Spinal cord (tissue), 10 donors: ENCODE measurements around the gene DMXL1. TPM values are rescaled to one million over a fixed set of nuclear protein-coding genes. Genes with fewer than 3 reads are reported as not detected.

ENCODE experiments used
- DNase-seq, 6 donors: peaks; one replicate each; pipeline versions ENCODE4 v3.0.0 to v3.0.0-alpha.2; 2013 to 2015; ENCODE audit warnings: low spot score in 6 of 6, low read depth in 4 of 6
- H3K27ac ChIP-seq: one replicate; pipeline ENCODE4 v1.5.1; 2013; ENCODE audit warnings: low read depth, low read length, control low read depth
- H3K27me3 ChIP-seq: one replicate; pipeline ENCODE4 v1.6.1; 2013; ENCODE audit warnings: low read length; ENCODE audit not compliant: control insufficient read depth, insufficient read depth
- H3K36me3 ChIP-seq: one replicate; pipeline ENCODE4 v1.6.1; 2013; ENCODE audit warnings: low read length; ENCODE audit not compliant: control insufficient read depth, insufficient read depth
- H3K4me1 ChIP-seq: one replicate; pipeline ENCODE4 v1.6.1; 2013; ENCODE audit warnings: low read length; ENCODE audit not compliant: control insufficient read depth, insufficient read depth
- H3K4me3 ChIP-seq: one replicate; pipeline ENCODE4 v1.5.1; 2013; ENCODE audit warnings: low read depth, low read length, control low read depth
- H3K9me3 ChIP-seq: one replicate; pipeline ENCODE4 v1.6.1; 2013; ENCODE audit warnings: low read length; ENCODE audit not compliant: control insufficient read depth, insufficient read depth
- whole genome bisulfite sequencing: methylation state at CpG from one replicate; pipeline ENCODE4 v1.1.5; 2013; ENCODE audit warnings: missing lambda C conversion rate; ENCODE audit not compliant: insufficient coverage; 5-methylcytosine and 5-hydroxymethylcytosine counted together
- polyA plus RNA-seq, 2 donors: library from polyadenylated mRNA; unstranded; fragments of 120-200 nt; gene quantifications; one replicate each; pipeline ENCODE4 v1.2.1, GENCODE V29; 2013; ENCODE audit not compliant: insufficient read length in 2 of 2
- total RNA-seq, 2 donors: library from RNA; depleted of rRNA in 1 of 2; stranded (reverse); fragments of 120-200 nt in 1 of 2; fragments of >200 nt in 1 of 2; gene quantifications; one replicate each; pipeline versions ENCODE4 v1.2.3 to v1.2.4, GENCODE V29; 2013 to 2014
- donor health status: healthy.

DMXL1 gene
- total and polyA plus RNA-seq, 4 donors: 34.2 to 136 (median 48.4) TPM

GRCh38 chr5:119153629-119154028 is 82.7 kb downstream of the DMXL1 start:
- H3K27me3 ChIP-seq: no peaks in the 10 kb centered on the region
- no peaks in the 10 kb centered on the region for H3K9me3 ChIP-seq
- no peak overlapping the region for H3K4me3 ChIP-seq
- peaks cover 12% of the 10 kb centered on the region for H3K36me3 ChIP-seq
- 100% methylated on average over 1 of the region's 4 CpGs for WGBS
- DNase-seq: no peak
- H3K4me1 ChIP-seq: no peaks in the 10 kb centered on the region
- no peak overlapping the region for H3K27ac ChIP-seq

DNA sequence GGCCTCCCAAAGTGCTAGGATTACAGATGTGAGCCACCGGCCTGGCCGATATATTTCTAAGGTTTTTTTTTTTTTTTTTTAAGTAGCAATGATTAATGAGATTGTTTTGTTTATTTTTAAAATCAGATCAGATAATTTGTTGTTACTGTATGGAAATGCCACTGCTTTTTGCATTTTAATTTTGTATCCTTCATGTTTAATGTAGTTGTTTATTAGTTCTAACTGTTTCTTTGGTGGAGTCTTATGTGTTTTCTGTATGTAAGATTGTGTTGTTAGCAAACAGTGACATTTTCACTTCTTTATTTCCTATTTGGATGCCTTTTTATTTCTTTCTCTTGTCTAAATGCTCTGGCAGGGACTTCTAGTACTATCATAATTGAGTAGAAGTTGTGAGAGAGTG is 87.3 kb downstream of the DMXL1 start:
- no CpG with 5 or more reads among the region's 2 CpGs for WGBS
- DNase-seq: no peak
- H3K4me1 ChIP-seq: no peaks in the 10 kb centered on the region

DNA sequence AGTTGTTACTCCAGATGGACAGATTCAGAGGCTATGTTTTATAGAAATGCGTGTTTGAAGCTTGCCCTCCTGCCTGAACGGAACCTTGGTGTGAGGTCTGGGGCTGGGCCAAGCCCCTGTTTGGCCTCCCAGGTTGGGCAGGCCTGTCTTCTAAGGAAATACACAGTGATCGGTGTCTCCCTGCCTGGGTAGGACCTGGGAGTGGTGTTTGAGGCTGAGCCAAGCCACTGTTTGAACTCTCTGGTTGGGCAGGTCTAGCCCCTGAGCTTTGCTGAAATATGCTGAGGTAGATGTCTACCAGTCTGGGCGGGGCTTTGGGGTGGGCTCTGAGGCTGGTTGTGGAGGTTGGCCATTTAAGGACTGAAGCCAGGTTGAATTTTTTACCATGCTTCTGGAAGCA is 90.5 kb downstream of the DMXL1 start:
- DNase-seq: no peak

More for the DNA sequence above, 87.3 kb downstream of the DMXL1 start:
- H3K27ac ChIP-seq: no peak overlapping the region
- no peaks in the 10 kb centered on the region for H3K9me3 ChIP-seq
- H3K4me3 ChIP-seq: no peak overlapping the region
- peaks cover 9% of the 10 kb centered on the region for H3K36me3 ChIP-seq
- H3K27me3 ChIP-seq: no peaks in the 10 kb centered on the region

DNA sequence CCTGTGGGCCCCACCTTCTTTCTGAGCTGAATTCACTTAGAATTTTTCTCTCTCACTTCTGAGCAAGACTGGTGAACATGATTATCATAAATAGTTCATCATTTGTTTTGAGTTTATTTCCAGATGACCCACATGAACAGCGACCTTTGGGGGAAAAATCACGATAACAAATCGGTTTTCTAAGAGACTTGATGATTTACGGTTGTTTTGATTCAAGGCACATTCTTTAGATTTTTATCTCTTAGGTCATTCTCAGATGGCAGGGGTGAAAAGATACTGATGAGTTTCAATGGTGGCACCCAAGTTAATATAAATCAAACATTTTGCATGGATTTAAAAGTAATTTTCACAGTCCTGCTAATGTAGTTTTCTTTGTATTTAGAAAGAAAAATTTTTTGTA is 95.1 kb downstream of the DMXL1 start:
- Histone ChIP-seq H3K4me1 (no peaks in the 10 kb centered on the region), H3K36me3 (peaks cover 7% of the 10 kb centered on the region), H3K9me3 (no peaks in the 10 kb centered on the region), H3K4me3 (no peak overlapping the region), H3K27me3 (no peaks in the 10 kb centered on the region), H3K27ac (no peak overlapping the region)
- DNase-seq: no peak
- no CpG with 5 or more reads among the region's 4 CpGs for WGBS

More for the DNA sequence above, 90.5 kb downstream of the DMXL1 start:
- H3K4me1 ChIP-seq: no peaks in the 10 kb centered on the region
- peaks cover 6% of the 10 kb centered on the region for H3K36me3 ChIP-seq
- no peaks in the 10 kb centered on the region for H3K27me3 ChIP-seq
- WGBS: 96% methylated on average over 4 of the region's 4 CpGs
- no peak overlapping the region for H3K4me3 ChIP-seq
- no peak overlapping the region for H3K27ac ChIP-seq
- no peaks in the 10 kb centered on the region for H3K9me3 ChIP-seq

GRCh38 chr5:119168401-119168800 is 97.5 kb downstream of the DMXL1 start:
- Histone ChIP-seq H3K4me3 (no peak overlapping the region), H3K4me1 (no peaks in the 10 kb centered on the region), H3K36me3 (peaks cover 4% of the 10 kb centered on the region), H3K27me3 (no peaks in the 10 kb centered on the region), H3K27ac (no peak overlapping the region), H3K9me3 (no peaks in the 10 kb centered on the region)
- DNase-seq: no peak
- WGBS: no CpG with 5 or more reads among the region's 1 CpG

DNA sequence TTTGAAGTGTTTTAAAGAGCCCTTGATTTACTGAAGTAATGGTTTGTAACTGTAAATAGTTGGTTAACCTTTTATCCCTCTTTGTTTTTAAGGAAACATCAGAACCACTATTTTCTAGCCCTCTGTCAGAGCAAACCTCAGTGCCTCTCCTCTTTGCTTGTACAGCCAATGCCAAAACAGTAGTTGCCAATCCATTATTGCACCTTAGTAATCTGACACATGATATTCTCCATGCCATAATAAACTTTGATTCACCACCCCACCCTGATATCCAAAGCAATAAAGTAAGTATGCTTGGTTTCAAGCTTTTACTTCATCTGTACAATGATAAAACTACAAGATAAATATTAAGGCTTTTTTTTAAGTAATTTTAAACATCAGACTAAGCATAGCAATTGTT is 100.8 kb downstream of the DMXL1 start:
- Histone ChIP-seq H3K36me3 (peaks cover 4% of the 10 kb centered on the region), H3K4me3 (no peak overlapping the region), H3K4me1 (no peaks in the 10 kb centered on the region), H3K27me3 (no peaks in the 10 kb centered on the region), H3K9me3 (no peaks in the 10 kb centered on the region), H3K27ac (no peak overlapping the region)
- no peak for DNase-seq

- Histone ChIP-seq H3K27ac (no peak overlapping the region), H3K9me3 (no peaks in the 10 kb centered on the region), H3K27me3 (no peaks in the 10 kb centered on the region), H3K4me3 (no peak overlapping the region), H3K4me1 (no peaks in the 10 kb centered on the region), H3K36me3 (no peaks in the 10 kb centered on the region)
- no CpG with 5 or more reads among the region's 2 CpGs for WGBS
- DNase-seq: no peak
Observed at GRCh38 chr5:119174578-119175163, 103.8 kb downstream of the DMXL1 start.

- Histone ChIP-seq H3K36me3 (no peaks in the 10 kb centered on the region), H3K4me1 (no peaks in the 10 kb centered on the region), H3K27ac (no peak overlapping the region), H3K27me3 (no peaks in the 10 kb centered on the region), H3K9me3 (no peaks in the 10 kb centered on the region), H3K4me3 (no peak overlapping the region)
- no peak for DNase-seq
- WGBS: no CpG with 5 or more reads among the region's 3 CpGs
Observed at GRCh38 chr5:119176785-119177184, 105.9 kb downstream of the DMXL1 start.

GRCh38 chr5:119177226-119177625 is 106.3 kb downstream of the DMXL1 start:
- Histone ChIP-seq H3K4me3 (no peak overlapping the region), H3K36me3 (no peaks in the 10 kb centered on the region), H3K27me3 (no peaks in the 10 kb centered on the region), H3K27ac (no peak overlapping the region), H3K9me3 (no peaks in the 10 kb centered on the region), H3K4me1 (no peaks in the 10 kb centered on the region)
- no CpG with 5 or more reads among the region's 3 CpGs for WGBS
- DNase-seq: no peak

DNA sequence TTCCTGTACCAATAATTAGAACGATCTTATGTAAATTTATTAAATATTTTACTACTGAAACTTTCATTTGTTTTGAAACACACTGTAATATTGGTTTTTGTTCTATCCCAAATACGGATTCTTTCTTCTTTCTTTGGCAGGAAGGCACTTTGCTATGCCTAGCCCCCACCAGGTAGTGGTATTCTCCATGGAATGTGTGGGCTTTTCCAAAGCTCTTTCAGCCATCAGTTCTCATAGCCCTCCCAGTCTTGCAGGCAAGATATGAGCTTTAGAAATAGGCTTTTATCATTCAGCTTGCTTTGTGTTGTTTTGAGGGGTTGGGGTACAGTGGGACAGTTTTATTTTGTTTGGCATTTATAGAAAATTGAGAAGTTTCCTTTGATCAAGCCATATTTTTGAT is 107.5 kb downstream of the DMXL1 start:
- H3K9me3 ChIP-seq: no peaks in the 10 kb centered on the region
- no peaks in the 10 kb centered on the region for H3K4me1 ChIP-seq
- peaks cover 2% of the 10 kb centered on the region for H3K36me3 ChIP-seq
- DNase-seq: no peak
- no peak overlapping the region for H3K4me3 ChIP-seq
- H3K27ac ChIP-seq: no peak overlapping the region
- no CpG with 5 or more reads among the region's 2 CpGs for WGBS
- no peaks in the 10 kb centered on the region for H3K27me3 ChIP-seq
